Natural killer cell (primary cell): ENCODE data around the gene TDP1. TPM values are rescaled to one million over a fixed set of nuclear protein-coding genes. Genes with fewer than 3 reads are reported as not detected.

Source experiments
- ATAC-seq, 3 donors: fragments of 150-1000 bp in 2 of 3; fragments of 200-7000 bp in 1 of 3; cut with Tn5 transposase; 1 replicate in 1 of 3; 2 replicates in 2 of 3; pipeline ENCODE4 v1.10.0; 2021; ENCODE audit warnings: mild to moderate bottlenecking in 2 of 3, moderate library complexity in 2 of 3
- DNase-seq, 2 donors: peaks; one replicate each; pipeline versions ENCODE4 v3.0.0 to v3.0.0-alpha.2; 2013 to 2021; ENCODE audit warnings: mixed read lengths in 1 of 2
- H3K27ac ChIP-seq: one replicate; pipeline ENCODE4 v1.5.1; 2013; ENCODE audit warnings: mild to moderate bottlenecking, low read length
- H3K27me3 ChIP-seq: one replicate; pipeline ENCODE4 v1.6.1; 2013; ENCODE audit warnings: low read length; ENCODE audit not compliant: control insufficient read depth, insufficient read depth
- H3K36me3 ChIP-seq: one replicate; pipeline ENCODE4 v1.6.1; 2013; ENCODE audit warnings: low read length; ENCODE audit not compliant: control insufficient read depth, insufficient read depth
- H3K4me1 ChIP-seq: one replicate; pipeline ENCODE4 v1.6.1; 2013; ENCODE audit warnings: low read length; ENCODE audit not compliant: control insufficient read depth, insufficient read depth
- H3K4me3 ChIP-seq: one replicate; pipeline ENCODE4 v1.5.1; 2013; ENCODE audit warnings: low read length
- H3K9me3 ChIP-seq: one replicate; pipeline ENCODE4 v1.6.1; 2013; ENCODE audit warnings: low read length; ENCODE audit not compliant: control insufficient read depth, insufficient read depth
- H3K27ac Mint-ChIP-seq, 2 donors: one replicate each; pipeline ENCODE4 v1.8.0; 2022; ENCODE audit warnings: mild to moderate bottlenecking in 2 of 2, mixed read lengths in 2 of 2, moderate library complexity in 1 of 2
- H3K27me3 Mint-ChIP-seq, 2 donors: one replicate each; pipeline ENCODE4 v1.8.0; 2022; ENCODE audit warnings: low read depth in 2 of 2, mixed read lengths in 2 of 2
- H3K36me3 Mint-ChIP-seq: one replicate; pipeline ENCODE4 v1.8.0; 2022; ENCODE audit warnings: mixed read lengths
- H3K4me1 Mint-ChIP-seq, 2 donors: one replicate each; pipeline ENCODE4 v1.8.0; 2022; ENCODE audit warnings: mixed read lengths in 2 of 2
- H3K4me3 Mint-ChIP-seq: one replicate; pipeline ENCODE4 v1.8.0; 2022; ENCODE audit warnings: mild to moderate bottlenecking, moderate library complexity, mixed read lengths
- H3K9me3 Mint-ChIP-seq, 2 donors: one replicate each; pipeline ENCODE4 v1.8.0; 2022; ENCODE audit warnings: mixed read lengths in 2 of 2
- CTCF ChIP-seq: fragments of 200-600 bp; IDR thresholded peaks from one replicate; pipeline ENCODE4 v1.8.0; 2022; ENCODE audit warnings: antibody characterized with exemption
- WGBS: methylation state at CpG from one replicate; pipeline ENCODE4 v1.1.7; 2013; ENCODE audit warnings: missing lambda C conversion rate; ENCODE audit not compliant: insufficient coverage; 5-methylcytosine and 5-hydroxymethylcytosine counted together
- intact Hi-C: fragments of 100-400 bp; cut with micrococcal nuclease; formaldehyde crosslinking; loops from one replicate; pipeline ENCODE4 v1.14.2; 2022
- total RNA-seq, 4 donors: library from RNA; stranded (reverse); fragments of 120-200 nt in 1 of 4; gene quantifications; one replicate each; pipeline versions ENCODE4 v1.2.3 to v1.2.4, GENCODE V29; 2013 to 2022

TDP1 gene
- total RNA-seq, 3 donors from 2014 or later (not counting 1 experiment from before 2014, with no cell fraction given): 41.8 to 59.6 (median 54.3) TPM

- Mint-ChIP-seq H3K36me3 (peaks cover 15% of the 10 kb centered on the region), H3K4me3 (no peak overlapping the region), H3K9me3 (no peaks in the 10 kb centered on the region), H3K4me1 (no peaks in the 10 kb centered on the region), H3K27me3 (no peaks in the 10 kb centered on the region), H3K27ac (no peak overlapping the region)
- TF ChIP-seq CTCF: no peak
- DNase-seq (no peak), ATAC-seq (no peak)
- no peaks in the 10 kb centered on the region for H3K4me1 ChIP-seq
- H3K27me3 ChIP-seq: no peaks in the 10 kb centered on the region
- intact Hi-C loops: loop anchor here (10.0 kb wide), 1 partner anchor 256 kb away; no protein-coding TSS in a partner anchor
- peaks cover 61% of the 10 kb centered on the region for H3K36me3 ChIP-seq
- WGBS: 93% methylated on average over 3 of the region's 4 CpGs
- no peak overlapping the region for H3K27ac ChIP-seq
- no peak overlapping the region for H3K4me3 ChIP-seq
- no peaks in the 10 kb centered on the region for H3K9me3 ChIP-seq
Measured at GRCh38 chr14:89978656-89979055, 22.9 kb downstream of the TDP1 start.

DNA sequence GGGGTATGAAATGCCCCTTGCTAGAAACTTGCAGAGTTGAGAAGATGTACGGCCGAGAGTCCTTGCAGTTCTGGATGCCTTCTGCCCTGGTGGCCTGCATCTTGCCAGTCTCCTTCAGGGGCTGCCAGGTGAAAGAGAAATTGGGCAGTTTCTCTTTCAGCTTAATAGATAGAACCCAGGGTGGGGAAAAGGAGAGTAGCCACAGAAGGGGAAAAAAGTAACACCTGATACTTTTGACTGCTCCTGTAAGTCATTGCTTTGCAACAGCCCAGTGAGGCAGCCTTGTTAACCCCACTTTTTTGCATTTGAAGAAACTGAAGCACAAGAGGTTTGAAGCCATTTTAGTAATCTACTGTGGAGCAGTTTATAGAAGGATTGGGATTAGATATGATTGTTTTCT lies 27.6 kb downstream of the TDP1 start:
- H3K9me3 ChIP-seq: no peaks in the 10 kb centered on the region
- H3K27ac ChIP-seq: no peak overlapping the region
- Mint-ChIP-seq H3K27ac (no peak overlapping the region), H3K27me3 (no peaks in the 10 kb centered on the region), H3K4me3 (no peak overlapping the region), H3K4me1 (no peaks in the 10 kb centered on the region), H3K36me3 (peaks cover 19% of the 10 kb centered on the region), H3K9me3 (no peaks in the 10 kb centered on the region)
- intact Hi-C loops: no loop called here
- H3K4me3 ChIP-seq: no peak overlapping the region
- H3K4me1 ChIP-seq: no peaks in the 10 kb centered on the region
- 96% methylated on average over 2 of the region's 2 CpGs for WGBS
- H3K27me3 ChIP-seq: no peaks in the 10 kb centered on the region
- ATAC-seq (no peak), DNase-seq (no peak)
- peaks cover 60% of the 10 kb centered on the region for H3K36me3 ChIP-seq
- no peak for TF ChIP-seq CTCF

DNA sequence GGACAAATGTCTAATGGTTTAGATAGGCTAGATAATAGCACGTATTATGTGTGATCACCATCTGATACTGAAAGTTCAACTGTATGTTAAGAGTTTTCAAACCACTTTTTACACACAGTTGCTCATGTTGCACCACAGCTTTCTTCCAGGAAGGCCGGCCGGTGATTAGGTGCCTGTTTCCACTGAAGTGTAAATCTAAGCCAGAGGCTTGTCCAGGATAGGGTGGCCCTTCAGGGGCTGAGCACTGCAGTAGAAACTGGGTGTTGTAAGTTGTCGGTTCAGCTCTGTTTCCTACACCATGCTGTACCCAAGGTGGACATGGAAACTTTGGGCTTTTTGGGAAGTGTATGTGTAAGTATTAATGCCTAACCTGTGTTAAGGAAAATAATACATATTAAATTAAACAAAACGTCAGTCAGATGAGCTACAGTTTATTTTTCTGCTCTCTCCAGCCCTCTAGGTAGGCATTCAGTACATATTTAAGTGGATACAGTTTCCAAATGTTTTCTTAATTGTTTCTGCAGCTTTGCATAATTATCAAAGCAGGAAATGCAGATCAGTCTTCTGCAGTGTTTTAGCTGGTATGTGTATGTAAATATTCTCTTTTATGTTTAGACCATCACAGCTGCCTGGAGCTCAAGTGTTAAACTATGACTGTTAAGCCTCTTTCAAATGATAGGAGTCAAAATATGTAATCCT lies 30.9 kb downstream of the TDP1 start:
- Mint-ChIP-seq H3K4me3 (no peak overlapping the region), H3K4me1 (no peaks in the 10 kb centered on the region), H3K27ac (no peak overlapping the region), H3K27me3 (no peaks in the 10 kb centered on the region), H3K36me3 (peaks cover 11% of the 10 kb centered on the region), H3K9me3 (no peaks in the 10 kb centered on the region)
- no peak overlapping the region for H3K27ac ChIP-seq
- WGBS: 93% methylated on average over 3 of the region's 5 CpGs
- ATAC-seq (no peak), DNase-seq (no peak)
- H3K4me3 ChIP-seq: no peak overlapping the region
- H3K36me3 ChIP-seq: peaks cover 61% of the 10 kb centered on the region
- intact Hi-C loops: no loop called here
- no peak for TF ChIP-seq CTCF
- H3K27me3 ChIP-seq: no peaks in the 10 kb centered on the region
- H3K9me3 ChIP-seq: no peaks in the 10 kb centered on the region
- no peaks in the 10 kb centered on the region for H3K4me1 ChIP-seq

DNA sequence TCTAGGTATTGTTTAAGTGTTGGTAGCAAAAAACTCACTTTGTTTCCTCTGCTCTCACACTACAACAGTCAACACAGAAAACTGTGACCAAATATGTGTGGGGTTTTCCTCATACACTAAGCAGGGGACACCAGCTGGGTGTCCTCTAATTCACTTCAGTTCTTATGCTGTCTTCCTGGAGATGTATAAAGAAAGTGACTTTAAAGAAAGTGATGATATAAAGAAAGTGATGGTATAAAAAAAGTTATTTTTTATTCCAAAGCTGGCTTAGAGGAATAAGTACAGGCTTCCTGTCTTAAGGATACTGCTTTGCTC lies 31.4 kb downstream of the TDP1 start:
- peaks cover 11% of the 10 kb centered on the region for H3K36me3 Mint-ChIP-seq

More for the DNA sequence above, 31.4 kb downstream of the TDP1 start:
- H3K27ac Mint-ChIP-seq: no peak overlapping the region
- intact Hi-C loops: no loop called here
- Histone ChIP-seq H3K27me3 (no peaks in the 10 kb centered on the region), H3K4me1 (no peaks in the 10 kb centered on the region), H3K9me3 (no peaks in the 10 kb centered on the region), H3K4me3 (no peak overlapping the region), H3K27ac (no peak overlapping the region), H3K36me3 (peaks cover 64% of the 10 kb centered on the region)
- ATAC-seq (no peak), DNase-seq (no peak)
- H3K4me3 Mint-ChIP-seq: no peak overlapping the region
- H3K9me3 Mint-ChIP-seq: no peaks in the 10 kb centered on the region
- no peaks in the 10 kb centered on the region for H3K27me3 Mint-ChIP-seq
- no peaks in the 10 kb centered on the region for H3K4me1 Mint-ChIP-seq
- no peak for TF ChIP-seq CTCF
